Brain microvascular endothelial cell (primary cell): ENCODE data around the gene ALDH1A2.

ENCODE experiments used
- DNase-seq: peaks from one replicate; pipeline ENCODE4 v3.0.0-alpha.2; 2020
- H3K27ac ChIP-seq: fragments of 250-450 bp; sonication (Bioruptor Pico); 2 replicates; pipeline ENCODE4 v1.5.1; 2020; ENCODE audit warnings: mild to moderate bottlenecking, moderate library complexity
- H3K27me3 ChIP-seq: fragments of 250-450 bp; sonication (Bioruptor Pico); replicated peaks from 2 replicates; pipeline ENCODE4 v1.5.1; 2020; ENCODE audit warnings: mild to moderate bottlenecking
- H3K36me3 ChIP-seq: fragments of 250-450 bp; sonication (Bioruptor Pico); replicated peaks from 2 replicates; pipeline ENCODE4 v1.5.1; 2020; ENCODE audit warnings: mild to moderate bottlenecking
- H3K4me3 ChIP-seq: 2 replicates; pipeline ENCODE4 v1.5.1; 2011; ENCODE audit warnings: low read depth, mild to moderate bottlenecking, control low read depth, low read length, moderate library complexity
- in situ Hi-C: cut with HindIII; loops from 2 replicates; pipeline ENCODE4 v1.10.0; 2017; ENCODE audit warnings: low sequenced_read_pairs, low pct_ligation_motif_present
- TF ChIP-seq, protein P1 (sequence below): IDR thresholded peaks from 2 replicates; pipeline ENCODE4 v1.5.1; 2011; ENCODE audit warnings: low read depth, mild to moderate bottlenecking, moderate library complexity, low read length, control low read depth, inconsistent platforms; ENCODE audit errors: missing control alignments

Gene ALDH1A2

GRCh38 chr15:57924598-57924997 lies 140.9 kb downstream of the ALDH1A2 start:
- Histone ChIP-seq H3K4me3 (no peak overlapping the region), H3K27me3 (no peaks in the 10 kb centered on the region), H3K27ac (no peak overlapping the region), H3K36me3 (no peaks in the 10 kb centered on the region)
- TF ChIP-seq, protein P1, sequence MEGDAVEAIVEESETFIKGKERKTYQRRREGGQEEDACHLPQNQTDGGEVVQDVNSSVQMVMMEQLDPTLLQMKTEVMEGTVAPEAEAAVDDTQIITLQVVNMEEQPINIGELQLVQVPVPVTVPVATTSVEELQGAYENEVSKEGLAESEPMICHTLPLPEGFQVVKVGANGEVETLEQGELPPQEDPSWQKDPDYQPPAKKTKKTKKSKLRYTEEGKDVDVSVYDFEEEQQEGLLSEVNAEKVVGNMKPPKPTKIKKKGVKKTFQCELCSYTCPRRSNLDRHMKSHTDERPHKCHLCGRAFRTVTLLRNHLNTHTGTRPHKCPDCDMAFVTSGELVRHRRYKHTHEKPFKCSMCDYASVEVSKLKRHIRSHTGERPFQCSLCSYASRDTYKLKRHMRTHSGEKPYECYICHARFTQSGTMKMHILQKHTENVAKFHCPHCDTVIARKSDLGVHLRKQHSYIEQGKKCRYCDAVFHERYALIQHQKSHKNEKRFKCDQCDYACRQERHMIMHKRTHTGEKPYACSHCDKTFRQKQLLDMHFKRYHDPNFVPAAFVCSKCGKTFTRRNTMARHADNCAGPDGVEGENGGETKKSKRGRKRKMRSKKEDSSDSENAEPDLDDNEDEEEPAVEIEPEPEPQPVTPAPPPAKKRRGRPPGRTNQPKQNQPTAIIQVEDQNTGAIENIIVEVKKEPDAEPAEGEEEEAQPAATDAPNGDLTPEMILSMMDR, result no peak
- DNase-seq, result no peak
- in situ Hi-C loops, result no loop called here

DNA sequence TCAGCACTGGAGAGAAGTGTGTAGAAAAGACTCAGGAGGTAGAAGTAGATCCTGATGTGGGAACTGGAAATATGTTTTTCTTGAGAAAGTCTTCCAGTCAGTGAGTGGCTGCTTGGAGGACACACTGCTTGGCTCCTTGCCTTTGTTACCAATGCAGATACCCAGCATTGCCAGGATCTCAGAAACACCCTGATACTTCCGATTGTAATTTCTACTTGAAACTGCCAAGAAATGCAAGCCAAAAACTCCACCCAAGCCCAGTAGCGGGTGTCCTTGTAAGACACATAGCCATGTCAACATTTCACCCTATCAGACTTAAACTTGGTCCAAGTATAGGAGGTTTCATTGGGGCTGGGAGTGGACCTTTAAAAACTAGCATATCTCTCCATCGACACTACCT lies 141.8 kb downstream of the ALDH1A2 start:
- H3K27me3 ChIP-seq, result no peaks in the 10 kb centered on the region
- DNase-seq, result no peak
- no peaks in the 10 kb centered on the region for H3K36me3 ChIP-seq
- no peak overlapping the region for H3K27ac ChIP-seq
- TF ChIP-seq, protein P1, result no peak
- no peak overlapping the region for H3K4me3 ChIP-seq
- in situ Hi-C loops, result no loop called here

GRCh38 chr15:57923306-57923705 lies 142.2 kb downstream of the ALDH1A2 start:
- H3K36me3 ChIP-seq, result no peaks in the 10 kb centered on the region
- no peak overlapping the region for H3K27ac ChIP-seq
- H3K4me3 ChIP-seq, result no peak overlapping the region
- TF ChIP-seq, protein P1, result no peak
- no peak for DNase-seq
- H3K27me3 ChIP-seq, result no peaks in the 10 kb centered on the region
- in situ Hi-C loops, result no loop called here

DNA sequence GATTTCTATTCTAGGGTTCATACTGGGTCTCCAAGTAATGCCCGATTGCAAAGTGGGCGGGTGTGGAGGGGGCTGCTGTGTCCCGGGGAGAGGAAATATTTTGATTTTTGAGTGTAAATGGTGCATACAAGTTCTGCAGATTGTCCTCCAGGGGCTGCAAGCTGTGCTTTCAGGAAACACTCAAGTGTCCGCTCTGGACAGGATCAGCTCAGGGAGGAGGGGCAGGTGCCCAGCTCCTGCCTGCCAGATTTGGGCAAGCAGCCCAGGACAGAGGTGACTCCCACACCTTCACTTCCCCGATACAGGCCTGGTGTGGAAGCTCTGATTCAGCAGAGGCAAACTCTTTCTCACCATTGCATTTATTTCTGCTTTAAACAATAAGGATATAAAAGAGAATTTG lies 142.7 kb downstream of the ALDH1A2 start:
- in situ Hi-C loops, result no loop called here
- TF ChIP-seq, protein P1, result no peak
- H3K36me3 ChIP-seq, result no peaks in the 10 kb centered on the region
- no peaks in the 10 kb centered on the region for H3K27me3 ChIP-seq
- H3K4me3 ChIP-seq, result no peak overlapping the region
- no peak for DNase-seq
- no peak overlapping the region for H3K27ac ChIP-seq

DNA sequence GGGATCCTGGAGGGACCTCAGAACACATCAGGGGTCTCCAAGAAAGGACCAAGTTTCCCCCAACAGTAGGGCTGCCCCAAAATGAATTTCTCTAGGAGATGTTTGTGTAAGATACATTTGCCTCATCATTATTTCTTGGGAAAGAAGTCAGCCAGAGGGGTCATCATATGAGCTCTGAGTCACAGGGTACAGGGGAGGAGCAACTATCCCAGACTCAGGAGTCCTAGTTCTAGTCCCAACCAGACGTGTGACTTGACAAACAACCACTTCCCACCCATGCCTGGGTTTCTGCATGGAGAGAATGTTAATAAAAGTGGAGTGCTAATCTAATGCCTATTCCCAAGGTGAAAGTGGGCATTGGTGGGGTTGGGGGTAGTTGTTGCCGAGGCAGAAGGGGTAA lies 144.1 kb downstream of the ALDH1A2 start:
- H3K27ac ChIP-seq, result no peak overlapping the region
- no peaks in the 10 kb centered on the region for H3K27me3 ChIP-seq
- TF ChIP-seq, protein P1, result no peak
- in situ Hi-C loops, result no loop called here
- H3K4me3 ChIP-seq, result no peak overlapping the region
- peak; percentile 19 for DNase-seq
- no peaks in the 10 kb centered on the region for H3K36me3 ChIP-seq

GRCh38 chr15:57920911-57921310 lies 144.6 kb downstream of the ALDH1A2 start:
- H3K4me3 ChIP-seq, result no peak overlapping the region
- H3K27me3 ChIP-seq, result no peaks in the 10 kb centered on the region
- no peaks in the 10 kb centered on the region for H3K36me3 ChIP-seq
- DNase-seq, result peak; percentile 12
- TF ChIP-seq, protein P1, result no peak
- in situ Hi-C loops, result no loop called here
- no peak overlapping the region for H3K27ac ChIP-seq
